Body of pancreas (tissue), 4 donors: ENCODE measurements around the gene CFAP299.

Experiments used
- CTCF ChIP-seq, 7 experiments: fragments of 450-650 bp in 4 of 7; fragments of 200-600 bp in 3 of 7; sonication (generic) in 3 of 7; IDR thresholded peaks; one replicate each; pipeline ENCODE4 v1.5.1; 2016 to 2019; ENCODE audit warnings: antibody characterized with exemption in 7 of 7
- POLR2A ChIP-seq, 3 donors: fragments of 450-650 bp; IDR thresholded peaks; one replicate each; pipeline ENCODE4 v1.6.1; 2016; ENCODE audit warnings: antibody characterized with exemption in 3 of 3, mild to moderate bottlenecking in 2 of 3

DNA sequence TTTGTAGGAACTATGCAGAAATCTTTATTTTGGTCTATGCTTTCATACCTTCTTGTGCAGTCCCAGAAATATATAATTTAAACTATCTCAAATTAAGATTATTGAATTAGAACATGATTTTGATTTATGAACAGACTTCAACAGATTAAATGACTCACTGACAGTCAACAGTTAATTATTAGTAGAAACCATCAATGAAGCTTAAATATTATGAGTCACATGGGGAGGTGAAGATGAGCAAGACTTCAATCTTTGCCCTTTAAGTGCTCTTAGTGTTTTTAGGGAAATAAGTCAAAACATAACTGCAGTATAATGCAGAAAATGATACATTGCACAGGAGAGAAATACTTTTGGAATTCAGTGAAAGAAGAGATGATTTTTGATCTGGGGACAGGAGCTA, 613.5 kb downstream of the CFAP299 start:
- TF ChIP-seq CTCF (IDR thresholded peaks at IDR 0.05) (no peak), POLR2A (IDR thresholded peaks at IDR 0.05) (no peak)
